Activated CD4-positive, alpha-beta T cell treated with anti-CD3 and anti-CD28 coated beads, Interleukin-2, Interleukin-4, amounts not matched to agents 100 ng/mL and 50 ng/mL, durations not matched to agents 16 hours and 8 hours (primary cell): ENCODE results near the gene GPR183.
"Not testable (repeated sequence)": the region's sequence is repeated elsewhere in the genome, so short reads cannot be mapped to it uniquely, and the experiment has no call there.

ENCODE experiments used
- DNase-seq: peaks from one replicate; pipeline ENCODE4 v3.0.0-alpha.2; 2020; ENCODE audit warnings: low spot score

Gene GPR183

DNA sequence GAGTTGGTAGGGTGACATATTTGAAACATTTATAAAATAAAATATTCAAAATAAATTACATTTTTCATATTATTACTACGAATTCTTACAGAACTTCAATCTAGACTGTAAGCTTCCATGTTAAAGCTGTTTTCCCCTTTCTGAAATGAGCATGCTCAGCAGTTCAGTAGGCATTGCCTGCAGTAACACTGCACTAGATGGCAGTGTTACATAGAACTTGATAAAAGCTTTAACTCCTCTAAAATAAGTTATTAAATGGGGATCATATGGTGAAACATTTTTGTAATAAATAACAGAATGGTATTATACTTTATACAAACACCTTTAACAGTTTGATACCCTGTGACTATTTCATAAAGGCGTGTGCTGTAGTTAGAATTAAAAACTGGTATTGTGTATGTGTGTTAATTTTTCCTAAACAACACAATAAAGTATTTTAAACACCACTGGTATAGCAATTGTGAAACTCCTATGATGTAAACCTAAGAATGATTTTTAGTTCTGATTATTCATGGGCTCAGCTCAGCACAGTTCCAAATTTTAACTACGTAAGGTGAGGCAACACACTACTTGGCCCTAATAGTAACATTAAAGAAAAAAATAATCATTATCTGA is 37.5 kb downstream of the GPR183 start:
- peak; percentile 60 for DNase-seq

DNA sequence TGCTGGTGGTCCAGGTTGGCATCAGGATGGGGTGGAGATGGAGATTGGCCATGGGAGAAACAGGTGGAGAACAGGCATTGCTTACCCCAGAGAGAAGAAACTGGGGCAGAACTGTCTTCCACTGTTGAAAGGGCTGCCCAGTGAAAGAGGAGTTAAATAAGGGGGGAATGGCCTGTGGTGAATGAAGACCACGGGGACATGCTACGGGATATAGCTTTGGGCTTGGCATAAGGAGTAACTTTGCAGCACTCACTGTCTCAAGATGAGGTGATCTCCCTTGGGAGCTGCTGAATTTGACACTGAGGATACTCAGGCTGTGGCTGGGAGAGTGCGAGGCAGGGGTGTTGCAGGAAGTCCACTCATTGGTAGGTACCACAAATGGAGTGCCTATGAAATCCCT is 38.4 kb downstream of the GPR183 start:
- DNase-seq: no peak

DNA sequence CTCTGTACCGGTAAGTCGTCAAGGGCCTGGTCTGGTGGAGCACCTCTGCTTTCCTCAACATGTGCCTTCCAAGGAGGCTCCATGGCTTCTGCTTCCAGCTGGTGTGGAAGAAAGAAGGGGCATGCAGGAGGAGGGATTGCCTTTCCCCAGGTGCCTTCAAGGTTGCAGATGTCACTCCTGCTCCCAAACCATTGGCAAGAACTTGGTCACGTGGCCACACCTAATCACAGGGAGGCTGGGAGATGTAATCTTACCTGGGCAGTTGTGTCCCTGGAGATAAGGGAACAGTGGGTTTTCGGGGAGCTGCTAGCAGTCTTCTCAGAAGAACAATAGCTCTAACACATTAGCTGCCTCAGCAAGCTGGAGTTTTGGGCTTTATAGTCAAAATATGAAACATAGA is 39.3 kb downstream of the GPR183 start:
- DNase-seq: no peak

DNA sequence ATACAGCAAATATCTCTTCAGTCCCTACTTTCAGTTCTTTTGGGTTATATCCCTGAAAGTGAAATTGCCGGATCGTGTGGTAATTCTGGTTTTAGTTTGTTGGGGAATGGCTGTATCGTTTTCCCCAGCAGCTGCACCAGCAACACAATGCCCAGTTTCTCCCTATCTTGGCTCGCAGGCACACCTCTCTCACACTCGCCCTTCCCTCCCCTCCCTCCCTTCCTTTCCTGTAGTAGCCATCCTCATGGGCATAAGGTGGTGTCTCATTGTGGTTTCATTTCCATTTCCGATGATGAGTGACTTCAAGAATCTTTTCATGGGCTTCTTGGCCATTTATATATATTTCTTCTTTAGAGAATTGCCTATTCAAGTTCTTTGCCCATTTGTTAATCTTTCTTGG is 40.4 kb downstream of the GPR183 start:
- DNase-seq: no peak

DNA sequence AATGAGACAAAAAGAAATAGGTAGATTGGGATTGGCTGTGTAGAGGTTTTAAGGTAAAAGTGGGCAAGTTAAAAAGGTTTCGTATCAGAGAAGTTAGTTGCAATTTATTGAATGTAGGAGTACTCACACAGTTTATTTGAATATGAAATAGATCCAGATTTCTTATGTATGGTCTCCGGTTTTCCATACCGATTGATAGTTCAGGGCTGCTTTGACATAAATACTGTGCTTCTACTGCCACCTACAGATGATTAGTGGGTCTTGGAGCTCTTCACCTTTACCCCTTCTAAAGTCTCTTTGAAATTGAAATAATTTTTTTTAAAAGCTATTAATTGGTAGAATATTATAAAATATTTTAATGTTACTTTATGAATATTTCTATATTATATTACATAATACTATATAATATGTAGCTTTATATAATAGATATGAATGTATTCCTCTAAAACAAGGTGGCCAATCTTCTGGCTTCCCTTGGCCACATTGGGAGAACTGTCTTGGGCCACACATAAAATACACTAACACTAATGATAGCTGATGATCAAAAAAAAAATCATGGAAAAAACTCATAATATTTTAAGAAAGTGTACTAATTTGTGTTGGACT is 41.3 kb downstream of the GPR183 start:
- DNase-seq: peak; percentile 57

DNA sequence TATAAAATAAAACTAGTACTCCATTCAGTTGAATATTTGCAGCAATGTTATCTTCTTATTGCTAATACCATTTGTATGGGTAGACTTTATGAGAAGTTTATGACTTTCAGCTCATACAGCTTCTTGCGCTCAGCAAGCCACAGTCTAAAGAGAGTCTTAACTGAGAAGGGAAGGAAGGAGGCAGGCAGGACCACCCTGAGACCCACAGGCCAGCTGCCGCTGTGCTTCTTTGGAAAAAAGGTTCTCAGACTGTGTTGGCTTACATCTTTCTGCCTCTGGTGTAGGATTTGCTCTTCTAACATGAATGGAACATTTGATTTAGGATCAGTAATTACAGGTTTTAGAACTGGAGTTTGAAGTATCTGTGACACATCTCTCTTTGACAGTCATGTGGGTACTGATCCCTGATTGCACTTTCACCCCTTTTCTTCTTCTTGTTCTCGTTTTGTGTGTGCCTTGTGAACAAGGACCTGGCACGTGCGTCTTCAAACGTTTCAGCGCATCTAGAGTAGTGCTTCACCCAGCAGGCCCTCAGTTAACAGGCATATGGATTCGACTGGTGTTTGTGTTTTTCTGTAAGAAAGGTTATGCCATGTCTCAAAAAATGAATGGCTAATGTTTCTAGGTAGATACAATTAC is 41.9 kb downstream of the GPR183 start:
- DNase-seq: peak; percentile 71

DNA sequence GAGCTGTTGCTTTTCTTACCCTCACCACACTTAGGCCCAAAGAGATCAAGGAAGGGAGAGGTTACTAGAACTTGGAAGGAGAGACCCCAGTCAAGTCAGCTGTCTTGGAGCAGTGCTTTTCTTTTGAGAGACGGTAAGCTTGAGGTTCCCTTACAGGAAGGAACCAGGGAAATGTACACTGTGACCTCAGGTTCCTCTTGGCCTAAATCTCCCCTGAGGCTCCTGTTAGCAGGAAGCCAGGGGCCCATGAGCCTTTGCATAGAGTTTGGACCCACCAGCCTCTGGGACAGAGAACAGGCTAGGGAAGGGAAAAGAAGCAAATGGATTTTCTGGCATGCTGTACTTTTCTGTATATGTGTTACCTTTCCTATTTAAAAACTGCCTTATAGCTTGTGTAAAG is 43.1 kb downstream of the GPR183 start:
- DNase-seq: no peak

DNA sequence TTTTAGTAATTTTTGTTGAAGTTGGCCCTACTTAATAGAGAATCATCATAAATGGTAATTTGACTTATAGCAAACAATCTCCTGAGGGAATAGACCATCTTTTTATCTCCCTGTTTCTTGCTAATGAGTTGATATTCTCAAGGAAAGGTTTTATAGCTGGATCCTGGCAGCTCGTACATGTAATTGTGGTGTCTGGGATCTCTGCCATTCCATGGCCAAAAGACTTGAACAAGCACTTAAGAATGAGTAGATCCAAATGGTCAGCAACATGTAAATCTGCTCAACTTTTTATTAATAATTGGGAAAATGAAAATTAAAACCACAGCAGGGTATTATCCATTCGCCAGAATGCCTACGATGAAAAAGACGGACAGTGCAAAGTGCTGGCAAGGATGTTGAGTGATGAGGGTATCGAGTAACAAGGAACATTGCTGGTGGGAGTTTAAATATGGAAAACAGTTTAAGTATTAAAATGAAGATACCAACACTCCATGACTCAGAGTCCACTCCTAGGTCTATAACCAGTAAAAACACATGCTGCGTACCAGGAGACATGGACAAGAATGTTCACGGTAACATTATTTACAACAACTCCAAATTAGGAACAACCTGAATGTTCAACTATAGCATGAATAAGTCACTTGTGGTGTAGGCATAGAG is 43.9 kb downstream of the GPR183 start:
- DNase-seq: no peak

- DNase-seq: no peak
These were observed 46.1 kb downstream of the GPR183 start for GRCh38 chr13:99261059-99261458.

- no peak for DNase-seq
These were observed 47.0 kb downstream of the GPR183 start for GRCh38 chr13:99260216-99260615.

DNA sequence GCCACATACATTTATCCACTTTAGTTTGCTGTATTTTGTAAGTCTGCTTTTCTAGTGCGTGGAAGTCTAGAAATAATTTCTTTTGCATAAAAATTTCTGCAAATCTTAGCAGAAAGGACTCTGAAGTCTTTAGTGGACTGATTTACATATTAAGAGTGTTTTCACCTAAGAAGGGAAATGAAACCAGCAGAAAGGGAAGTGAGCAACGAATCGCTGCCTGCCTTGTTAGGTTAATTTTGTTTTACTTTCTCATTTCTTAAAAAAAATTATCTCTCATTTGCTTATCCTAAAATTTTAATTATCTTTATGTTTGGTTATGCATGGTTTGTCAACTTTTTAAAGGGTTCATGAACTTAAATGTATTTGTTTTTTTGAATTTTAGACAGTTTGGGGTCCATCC is 48.3 kb downstream of the GPR183 start:
- DNase-seq: peak; percentile 47

- peak; percentile 78 for DNase-seq
These were observed 48.9 kb downstream of the GPR183 start, which contains the start of gene GPR18 for GRCh38 chr13:99258210-99258860. TSS of gene GPR18 (minus strand) at chr13:99258379. CDS start at chr13:99255872, 2,507 bp downstream.

DNA sequence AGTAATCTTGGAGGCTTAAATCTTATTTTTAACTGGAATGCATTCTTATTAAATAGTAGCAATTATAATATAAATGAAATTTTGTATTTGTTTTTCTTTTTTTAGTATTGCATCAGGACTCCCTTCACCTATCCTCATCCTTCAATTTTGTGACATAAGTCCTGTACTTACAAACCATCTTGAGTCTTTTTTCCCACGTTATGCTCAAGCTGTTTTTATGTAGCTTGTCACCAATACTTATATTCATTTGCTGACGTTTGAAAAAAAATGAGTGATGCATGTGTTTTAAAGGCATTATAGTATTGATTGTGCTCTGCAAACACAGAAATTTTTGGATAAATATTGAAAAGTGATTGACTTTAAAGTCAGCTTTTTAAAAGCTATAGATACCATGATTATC is 49.9 kb downstream of the GPR183 start:
- DNase-seq: no peak

DNA sequence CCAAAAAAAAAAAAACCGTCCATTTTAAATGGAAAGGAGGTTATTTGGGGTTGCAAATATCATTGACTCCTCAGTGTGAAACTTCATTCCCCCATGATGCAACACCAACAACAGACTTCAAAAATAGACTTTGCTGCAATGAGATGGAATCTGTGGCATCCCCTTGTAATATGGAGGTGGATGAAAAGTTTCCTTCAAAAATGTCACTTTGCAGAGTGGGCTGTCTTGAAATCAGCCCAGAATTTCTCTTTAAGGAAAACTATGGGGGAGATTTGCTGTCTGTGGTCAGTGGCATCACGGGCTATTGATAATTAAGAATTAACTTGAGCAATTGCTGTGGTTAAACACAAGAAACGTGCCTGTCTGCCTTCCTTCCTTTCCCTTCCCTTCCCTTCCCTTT is 50.5 kb downstream of the GPR183 start:
- no peak for DNase-seq

- no peak for DNase-seq
These were observed 50.9 kb downstream of the GPR183 start for GRCh38 chr13:99256283-99256682.

DNA sequence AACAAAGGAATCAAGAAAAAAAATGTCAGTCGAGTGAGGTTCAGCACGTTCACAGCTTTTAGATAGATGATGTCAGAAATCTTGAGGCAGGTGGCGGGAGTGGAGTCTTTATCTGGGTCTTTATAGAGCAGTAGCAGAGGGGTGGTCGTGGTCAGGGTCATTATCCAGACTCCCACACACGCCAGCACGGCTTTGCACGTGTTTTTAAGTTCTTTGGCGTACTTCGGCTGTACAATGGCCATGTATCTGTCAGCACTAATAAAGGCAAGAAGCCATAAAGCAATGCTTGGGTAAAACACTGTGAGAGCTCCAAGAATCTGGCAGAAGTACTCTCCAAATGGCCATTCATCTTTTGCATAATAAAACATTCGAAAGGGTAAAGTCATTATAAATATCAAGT is 51.9 kb downstream of the GPR183 start:
- no peak for DNase-seq

- no peak for DNase-seq
These were observed 52.4 kb downstream of the GPR183 start for GRCh38 chr13:99254830-99255229.

- DNase-seq: no peak
These were observed 55.3 kb downstream of the GPR183 start for GRCh38 chr13:99251921-99252320.

- DNase-seq: peak; percentile 76
These were observed 56.0 kb downstream of the GPR183 start for GRCh38 chr13:99250982-99251825.

DNA sequence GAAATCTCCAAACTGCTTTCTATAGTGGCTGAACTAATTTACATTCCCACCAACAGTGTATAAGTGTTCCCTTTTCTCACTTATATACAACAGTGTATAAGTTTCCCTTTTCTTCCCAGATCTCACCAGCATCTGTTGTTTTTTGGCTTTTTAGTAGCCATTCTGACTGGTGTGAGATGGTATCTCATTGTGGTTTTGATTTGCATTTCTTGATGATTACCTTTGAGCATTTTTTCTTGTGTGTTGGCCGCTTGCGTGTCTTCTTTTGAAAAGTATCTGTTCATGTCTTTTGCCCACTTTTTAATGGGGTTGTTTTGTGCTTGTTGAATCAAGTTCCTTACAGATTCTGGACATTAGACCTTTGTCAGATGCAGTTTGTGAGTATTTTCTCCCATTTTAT is 57.6 kb downstream of the GPR183 start:
- DNase-seq: not testable (repeated sequence)

GRCh38 chr13:99249178-99249577 is 58.0 kb downstream of the GPR183 start:
- not testable (repeated sequence) for DNase-seq

DNA sequence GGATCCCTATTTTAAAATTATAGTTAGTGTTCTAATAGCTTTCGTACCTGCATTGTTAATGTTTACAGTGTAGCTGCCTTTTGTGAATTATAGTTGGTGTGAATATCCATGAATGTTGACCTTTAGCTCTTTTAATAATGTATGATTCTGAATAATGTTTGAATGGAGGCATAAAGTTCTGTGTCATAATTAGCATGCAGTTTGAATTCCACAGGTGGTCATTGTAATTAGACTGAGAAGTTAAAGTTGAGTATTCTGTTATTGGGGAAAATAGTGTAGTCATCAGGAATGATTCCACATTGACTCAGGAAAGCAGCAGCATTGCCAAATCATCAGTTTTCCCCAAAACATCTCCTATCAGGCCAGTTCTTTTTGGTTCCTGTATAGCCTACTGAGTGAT is 61.1 kb downstream of the GPR183 start:
- no peak for DNase-seq
